Measurements from ENCODE around the gene DEPDC5.

The DEPDC5 gene

DNA sequence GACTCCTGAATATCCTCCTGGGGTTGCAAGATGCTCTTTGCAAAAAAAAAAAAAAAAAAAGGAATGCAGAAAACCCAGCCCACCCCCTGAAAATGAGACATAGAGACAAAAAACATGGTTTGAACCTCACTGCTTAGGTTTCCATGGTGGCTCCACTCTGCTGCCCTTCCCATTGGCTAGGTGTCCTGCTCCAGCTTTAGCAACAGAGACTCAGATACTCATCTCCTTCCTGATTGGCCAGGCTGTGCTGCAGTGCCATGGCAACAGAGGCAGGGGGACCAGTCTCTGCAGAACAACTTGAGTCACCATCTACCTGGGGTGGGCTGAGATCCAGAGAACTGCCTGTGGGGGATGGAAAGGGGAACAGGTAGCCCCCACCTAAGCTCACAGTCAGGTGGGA is 173.2 kb downstream of the DEPDC5 start:
- DNase-seq (ENCODE audit: low spot score): peak; percentile 27

GRCh38 chr22:31927562-31927961 is 173.7 kb downstream of the DEPDC5 start:
- no peak for DNase-seq (ENCODE audit: low spot score)

GRCh38 chr22:31929167-31929930 is 175.5 kb downstream of the DEPDC5 start:
- no peak for DNase-seq (ENCODE audit: low spot score)

DNA sequence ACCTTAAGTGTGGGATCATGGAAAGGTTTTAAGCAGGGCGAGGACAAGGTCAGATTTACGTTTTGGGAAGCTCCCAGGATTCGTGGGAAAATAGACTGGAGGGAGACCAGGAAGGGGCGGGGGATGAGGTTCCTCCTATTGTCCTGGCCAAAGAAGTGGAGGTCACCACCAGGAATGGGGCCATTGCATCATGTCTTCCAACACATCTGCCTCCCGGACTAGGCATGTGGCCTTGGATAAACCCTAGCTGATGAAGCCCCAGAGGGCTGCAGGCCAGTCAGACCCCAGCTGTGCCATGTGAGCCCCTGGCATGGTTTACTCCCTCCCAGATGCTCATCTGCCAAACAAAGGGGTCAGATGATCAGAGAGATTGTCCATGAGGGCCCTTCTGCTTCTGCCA is 179.0 kb downstream of the DEPDC5 start:
- DNase-seq (ENCODE audit: low spot score): no peak

GRCh38 chr22:31933406-31933805 is 179.6 kb downstream of the DEPDC5 start:
- DNase-seq (ENCODE audit: low spot score): no peak

DNA sequence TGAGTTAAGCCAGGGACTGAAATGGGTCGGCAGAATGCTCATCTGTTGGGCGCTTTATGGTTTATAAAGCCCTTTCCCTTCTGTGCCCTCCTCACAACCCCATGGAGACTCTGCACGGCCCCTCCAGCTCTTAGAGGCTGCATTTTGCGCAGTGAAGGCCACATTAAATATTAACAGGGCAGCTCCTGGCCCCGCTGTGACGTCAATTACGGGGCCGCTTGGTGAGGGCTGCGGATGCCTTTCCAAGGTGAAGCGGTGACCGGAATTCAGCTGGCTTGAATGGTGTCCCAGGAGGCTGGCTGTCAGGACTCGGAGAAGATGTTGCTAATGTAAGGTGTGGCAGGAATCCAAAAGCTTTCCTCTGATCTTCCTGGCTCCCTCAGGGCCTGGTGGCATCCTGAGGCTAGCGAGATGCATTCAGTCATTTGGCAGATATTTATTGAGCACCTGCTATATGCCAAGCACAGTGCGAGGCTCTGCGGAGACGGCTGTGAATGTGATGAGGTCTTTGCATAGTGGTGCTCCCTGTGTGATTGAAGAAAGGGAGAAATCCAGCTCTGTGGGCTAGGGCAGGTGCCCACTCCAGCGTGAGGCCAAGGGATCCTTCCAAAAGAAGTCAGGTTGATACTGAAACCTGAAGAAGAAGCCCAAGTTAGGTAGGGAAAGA is 180.1 kb downstream of the DEPDC5 start:
- no peak for DNase-seq (ENCODE audit: low spot score)

- no peak for DNase-seq (ENCODE audit: low spot score)
Measured at GRCh38 chr22:31935961-31936635, 182.3 kb downstream of the DEPDC5 start.

- DNase-seq (ENCODE audit: low spot score): no peak
Measured at GRCh38 chr22:31937341-31937740, 183.5 kb downstream of the DEPDC5 start.

GRCh38 chr22:31938296-31938695 is 184.5 kb downstream of the DEPDC5 start:
- DNase-seq (ENCODE audit: low spot score): no peak

DNA sequence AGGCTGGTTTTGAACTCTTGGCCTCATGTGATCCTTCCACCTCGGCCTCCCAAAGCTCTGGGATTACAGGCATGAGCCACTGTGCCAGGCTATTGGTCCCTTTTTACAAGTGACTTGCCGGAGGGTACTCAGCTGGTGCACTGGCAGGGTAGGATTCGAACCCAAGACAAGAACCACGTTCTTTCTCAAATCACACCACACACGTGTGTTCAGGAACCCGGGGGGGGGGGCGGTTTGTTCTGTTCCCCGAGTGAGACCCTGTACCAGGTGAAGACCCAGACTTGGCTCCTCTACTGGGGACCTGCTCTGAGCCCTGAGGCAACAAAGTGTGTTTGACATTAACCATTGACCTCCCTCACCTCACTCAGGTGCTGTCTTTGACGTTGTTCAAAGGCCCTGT is 186.7 kb downstream of the DEPDC5 start:
- DNase-seq (ENCODE audit: low spot score): no peak

DNA sequence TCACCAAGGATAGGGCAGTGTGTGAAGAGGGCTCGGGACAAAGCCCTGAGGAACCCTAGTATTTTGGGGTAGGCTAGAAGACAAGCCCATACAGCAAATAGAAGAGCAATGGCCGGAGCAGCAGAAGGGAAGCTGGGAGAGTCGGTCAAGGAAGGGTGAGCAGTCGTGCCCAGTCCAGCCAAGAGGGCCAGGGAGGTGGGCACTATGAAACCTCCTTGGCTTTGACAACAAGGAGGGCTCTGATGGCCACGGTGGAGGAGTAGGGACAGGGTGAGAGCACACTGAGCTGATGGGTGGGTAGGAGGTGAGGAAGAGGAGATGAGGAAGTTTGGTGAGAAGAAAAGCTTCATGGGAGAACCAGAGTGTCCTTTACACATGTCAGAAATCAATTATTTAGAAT is 188.3 kb downstream of the DEPDC5 start:
- no peak for DNase-seq (ENCODE audit: low spot score)

DNA sequence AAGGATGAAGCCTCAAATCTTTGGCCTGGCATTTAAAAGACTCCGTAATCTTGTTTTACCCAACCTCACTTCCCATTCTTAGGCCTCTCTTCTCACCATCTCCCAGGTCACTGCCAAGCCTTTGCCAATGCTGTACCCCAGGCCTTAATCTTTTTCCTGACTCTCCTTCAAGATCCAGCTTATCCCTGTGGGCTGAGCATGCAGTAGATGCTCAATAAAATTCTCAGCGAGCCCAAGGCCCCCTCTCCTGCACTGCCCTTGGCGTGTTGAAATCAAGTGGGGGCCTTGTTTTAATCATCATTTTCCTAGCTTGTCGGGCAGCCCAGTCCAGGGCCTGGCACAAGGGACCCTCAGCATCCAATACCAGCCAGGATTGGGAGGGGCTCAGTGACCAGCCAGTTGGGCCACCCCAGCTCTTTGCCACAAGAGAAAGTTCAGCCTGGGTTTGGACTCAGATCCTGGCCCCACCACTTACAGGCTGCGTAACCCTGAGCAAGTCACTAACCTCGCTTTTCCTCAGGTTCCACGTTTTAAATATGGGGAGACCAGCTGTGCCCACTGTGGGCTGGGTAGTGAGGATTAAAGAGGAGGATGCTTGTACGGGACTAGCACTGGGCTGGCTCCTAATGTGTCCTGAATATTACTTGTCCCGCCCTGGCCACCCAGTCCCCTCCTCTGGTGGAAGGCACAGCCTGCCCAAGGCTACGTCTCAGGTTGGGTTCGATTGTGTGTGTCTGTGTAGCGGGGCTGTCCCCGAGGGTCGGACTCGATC is 189.6 kb downstream of the DEPDC5 start:
- DNase-seq (ENCODE audit: low spot score): no peak

GRCh38 chr22:31943978-31944699 is 190.3 kb downstream of the DEPDC5 start, which contains the start of gene YWHAH:
Gene YWHAH, plus strand, starts transcription at chr22:31944535. Its CDS starts 199 bp downstream, at chr22:31944734.
- DNase-seq (ENCODE audit: low spot score): peak; percentile 95

GRCh38 chr22:31944700-31945442 is 191.1 kb downstream of the DEPDC5 start:
- DNase-seq (ENCODE audit: low spot score): peak; percentile 50

DNA sequence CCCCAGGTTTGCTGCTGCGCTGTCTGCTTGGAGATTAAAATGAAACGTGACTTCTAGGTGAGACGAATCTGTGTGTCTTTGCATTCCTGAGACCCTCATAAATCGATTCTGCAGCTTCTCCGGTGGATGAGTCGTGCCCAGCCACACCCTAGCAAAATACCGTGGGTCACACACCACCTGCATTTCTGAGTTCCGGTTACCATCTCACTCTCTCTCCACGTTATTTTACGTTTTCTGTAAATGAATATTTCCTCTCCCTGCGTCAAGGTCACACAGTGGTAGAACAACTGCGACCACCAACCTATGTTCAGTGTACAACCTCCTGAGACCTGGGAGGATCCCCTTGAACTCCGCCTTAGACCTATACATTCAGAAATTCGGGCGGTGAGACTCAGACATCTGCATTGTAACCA is 191.6 kb downstream of the DEPDC5 start:
- no peak for DNase-seq (ENCODE audit: low spot score)

- DNase-seq (ENCODE audit: low spot score): no peak
Measured at GRCh38 chr22:31945971-31946680, 192.3 kb downstream of the DEPDC5 start.

GRCh38 chr22:31947296-31947695 is 193.5 kb downstream of the DEPDC5 start:
- DNase-seq (ENCODE audit: low spot score): no peak

- no peak for DNase-seq (ENCODE audit: low spot score)
Measured at GRCh38 chr22:31948002-31948401, 194.2 kb downstream of the DEPDC5 start.

DNA sequence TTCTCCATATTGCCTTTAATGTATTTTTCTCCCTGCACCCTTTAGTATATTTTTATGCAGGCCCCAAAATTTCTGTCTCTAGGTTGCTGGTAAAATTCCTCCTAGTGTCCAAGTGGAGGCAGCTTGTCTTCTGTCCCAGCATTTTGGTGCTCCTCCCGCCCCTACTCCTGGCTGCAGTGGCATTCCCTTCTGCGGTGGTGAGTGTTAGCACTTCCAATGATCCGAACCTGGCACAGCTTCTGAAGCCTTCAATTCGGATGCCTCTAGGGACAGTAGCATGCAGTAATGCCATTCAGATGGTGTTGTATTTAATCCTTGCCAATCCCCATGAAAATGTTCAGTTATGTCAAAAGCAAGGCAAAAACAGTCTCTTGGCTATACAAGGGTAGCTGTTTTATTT is 196.4 kb downstream of the DEPDC5 start:
- DNase-seq (ENCODE audit: low spot score): no peak
